GM19023 (cell line): ENCODE measurements around the gene HTRA3.

Experiments
- ATAC-seq: cut with Tn5 transposase; IDR thresholded peaks from one replicate; pipeline ENCODE4 v1.9.1; 2021; ENCODE audit warnings: mild to moderate bottlenecking, moderate library complexity; ENCODE audit not compliant: unreplicated experiment

HTRA3 gene

DNA sequence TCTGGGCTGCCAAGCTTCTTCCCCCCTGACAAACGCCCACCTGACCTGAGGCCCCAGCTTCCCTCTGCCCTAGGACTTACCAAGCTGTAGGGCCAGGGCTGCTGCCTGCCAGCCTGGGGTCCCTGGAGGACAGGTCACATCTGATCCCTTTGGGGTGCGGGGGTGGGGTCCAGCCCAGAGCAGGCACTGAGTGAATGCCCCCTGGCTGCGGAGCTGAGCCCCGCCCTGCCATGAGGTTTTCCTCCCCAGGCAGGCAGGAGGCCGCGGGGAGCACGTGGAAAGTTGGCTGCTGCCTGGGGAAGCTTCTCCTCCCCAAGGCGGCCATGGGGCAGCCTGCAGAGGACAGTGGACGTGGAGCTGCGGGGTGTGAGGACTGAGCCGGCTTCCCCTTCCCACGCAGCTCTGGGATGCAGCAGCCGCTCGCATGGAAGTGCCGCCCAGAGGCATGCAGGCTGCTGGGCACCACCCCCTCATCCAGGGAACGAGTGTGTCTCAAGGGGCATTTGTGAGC, 37.0 kb downstream of the HTRA3 start:
- no peak for ATAC-seq

DNA sequence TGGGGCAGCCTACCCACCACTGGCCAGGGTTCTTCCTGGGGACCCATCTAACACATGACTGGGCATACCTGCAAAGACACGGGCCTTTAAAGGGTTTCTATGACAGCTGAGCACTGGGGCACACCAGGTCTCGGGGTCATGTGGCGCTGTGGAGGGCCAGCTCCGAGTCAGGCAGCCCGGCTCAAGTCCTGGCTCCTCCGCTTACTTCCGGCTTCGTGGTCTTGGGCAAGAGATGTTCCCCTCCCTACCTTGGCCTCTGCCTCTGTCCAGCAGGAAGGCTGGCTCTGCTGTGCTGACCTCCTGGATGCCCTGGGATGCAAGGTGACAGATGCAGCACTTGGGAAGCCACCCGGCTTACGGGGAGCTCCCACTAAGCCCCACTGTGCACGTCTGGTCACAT, 37.6 kb downstream of the HTRA3 start:
- no peak for ATAC-seq

DNA sequence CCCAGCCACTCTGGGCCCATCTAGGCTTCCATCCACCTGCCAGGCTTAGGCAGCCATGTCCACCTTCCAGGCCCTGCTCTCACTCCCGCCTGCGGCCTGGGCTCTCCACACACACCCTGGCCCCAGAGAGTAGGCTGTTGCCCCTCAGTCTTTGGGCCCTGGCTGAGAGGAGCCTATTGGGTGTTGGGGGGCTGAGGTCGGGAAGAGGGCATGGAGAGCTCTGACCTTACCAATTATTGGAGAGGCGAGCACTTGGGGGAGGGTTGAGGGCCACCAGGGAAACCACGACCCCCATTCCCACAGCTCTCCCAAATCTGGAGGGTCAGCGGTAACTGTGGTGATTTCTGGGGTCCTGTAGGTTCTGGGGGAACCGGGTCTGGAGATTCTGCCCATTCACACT, 38.2 kb downstream of the HTRA3 start:
- no peak for ATAC-seq

DNA sequence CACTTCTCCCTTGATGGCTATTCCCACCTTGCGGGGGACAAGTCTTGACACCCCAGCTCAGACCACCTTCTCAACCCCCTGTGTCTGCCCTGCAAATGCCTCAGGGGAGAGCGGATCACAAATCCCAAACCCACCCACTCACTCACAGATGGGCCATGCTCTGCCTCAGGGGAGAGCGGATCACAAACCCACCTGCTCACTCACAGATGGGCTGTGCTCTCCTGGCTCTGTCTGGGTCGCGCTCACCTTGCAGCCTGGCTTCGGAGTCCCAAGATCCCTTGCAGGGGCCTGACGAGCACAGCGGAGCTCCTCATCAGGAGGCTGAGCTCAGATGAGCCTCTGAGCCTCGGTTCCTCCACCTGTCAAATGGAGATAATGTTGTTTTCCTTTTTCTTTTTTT, 38.6 kb downstream of the HTRA3 start:
- ATAC-seq, result no peak

DNA sequence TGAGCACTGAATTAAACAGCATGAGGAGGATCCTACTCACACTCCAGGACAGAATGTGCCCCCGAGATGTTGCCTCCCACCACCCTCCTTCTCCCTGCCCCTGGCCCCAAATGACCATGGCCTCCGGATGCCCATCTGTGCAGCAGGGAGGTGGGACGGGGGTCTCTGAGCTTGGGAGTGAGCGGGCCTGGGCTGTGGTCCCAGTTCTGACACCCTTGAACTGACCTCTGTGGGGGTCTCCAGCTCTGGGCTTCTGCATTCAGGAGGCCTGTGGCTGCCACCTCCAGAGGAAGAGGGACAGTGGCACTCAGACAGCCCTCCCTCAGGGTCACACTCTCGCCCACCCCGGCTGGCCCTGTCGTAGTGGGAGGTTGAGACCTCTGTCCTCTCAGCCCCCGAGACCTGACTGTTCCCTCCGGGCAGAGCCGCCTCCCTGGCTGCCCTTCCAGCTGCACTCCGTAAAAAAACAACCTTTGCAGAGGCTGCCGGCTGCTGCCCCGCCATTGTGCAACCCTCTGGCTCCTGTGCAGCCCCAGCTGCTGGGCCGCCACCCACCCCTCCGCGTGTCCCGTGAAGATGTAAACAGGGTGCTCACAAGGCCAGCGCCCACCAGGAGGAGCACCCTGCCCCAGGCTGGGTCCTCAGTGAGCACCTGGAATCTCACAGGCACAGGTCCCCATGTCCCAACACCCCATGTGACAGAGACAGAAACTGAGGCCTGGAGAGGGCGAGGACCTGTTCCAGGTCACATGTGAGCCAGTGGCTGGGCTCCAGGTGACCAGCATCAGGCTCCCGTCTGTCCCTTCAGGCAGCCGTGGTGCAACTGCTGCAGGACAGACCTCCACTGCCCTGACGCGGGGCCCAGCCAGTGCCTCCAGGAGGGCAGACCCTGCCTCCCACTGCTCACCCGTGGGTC, 39.6 kb downstream of the HTRA3 start:
- ATAC-seq, result no peak

DNA sequence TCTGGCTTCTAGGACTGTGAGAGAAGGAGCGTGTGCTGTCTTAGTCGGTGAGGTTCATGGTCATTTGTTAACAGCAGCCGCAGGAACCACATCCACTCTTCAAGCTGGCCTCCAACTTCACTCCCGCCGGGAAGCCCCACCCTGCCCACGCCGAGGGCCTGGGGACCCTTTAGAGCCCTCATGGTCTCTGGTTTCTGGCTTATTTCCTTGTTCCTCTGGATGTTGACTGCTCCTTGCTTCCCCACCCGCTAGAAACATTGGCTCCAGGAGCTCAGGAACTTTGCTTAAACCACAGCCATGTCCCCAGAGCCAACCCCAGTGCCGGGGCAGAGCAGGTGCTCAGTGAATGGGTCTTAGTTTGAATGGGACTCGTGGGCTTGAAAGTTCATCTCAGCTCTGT, 40.8 kb downstream of the HTRA3 start:
- ATAC-seq, result no peak

DNA sequence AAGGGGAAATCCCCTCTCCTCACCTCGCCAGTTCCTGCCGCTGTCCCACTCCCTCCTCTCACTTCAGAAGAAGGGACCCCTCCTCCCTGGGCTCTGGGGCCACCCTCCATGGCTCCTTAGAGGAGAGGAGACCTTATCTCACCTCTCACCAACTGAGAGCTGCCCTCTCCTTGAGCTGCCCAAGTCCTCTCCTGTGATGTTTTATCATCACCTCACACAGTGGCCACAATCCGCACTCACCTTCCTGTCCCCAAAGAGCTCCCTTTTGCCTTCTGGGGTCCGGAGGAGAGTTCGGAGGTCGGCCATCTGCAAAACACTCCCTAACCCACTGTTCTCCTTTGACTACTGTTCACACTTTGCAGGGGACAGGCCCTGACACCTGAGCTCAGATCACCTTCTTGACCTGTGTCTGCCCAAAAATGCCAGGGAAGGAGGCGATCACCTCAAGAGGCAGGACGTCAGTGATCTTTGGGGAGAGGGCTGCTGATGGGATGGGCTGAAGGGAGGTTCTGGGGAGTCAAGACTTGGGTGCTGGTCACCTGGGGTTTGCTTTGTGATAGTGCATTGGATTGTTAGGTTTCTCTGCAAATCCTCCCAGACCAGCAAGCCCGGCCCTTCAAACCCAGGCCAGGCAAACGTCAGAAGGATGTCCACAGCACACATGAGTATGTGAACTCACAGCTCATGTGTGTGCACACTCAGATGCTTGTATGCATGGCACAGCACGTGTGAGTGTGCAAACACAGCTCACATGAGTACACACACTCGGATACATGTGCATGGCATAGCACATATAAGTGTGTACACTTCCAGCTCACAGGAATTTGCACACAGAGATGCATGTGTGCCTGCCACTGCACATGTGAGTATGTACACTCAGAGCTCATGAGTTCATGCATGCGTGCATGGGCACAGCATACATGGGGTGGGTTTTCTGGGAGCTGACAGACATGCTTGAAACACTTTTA, 41.8 kb downstream of the HTRA3 start:
- no peak for ATAC-seq

DNA sequence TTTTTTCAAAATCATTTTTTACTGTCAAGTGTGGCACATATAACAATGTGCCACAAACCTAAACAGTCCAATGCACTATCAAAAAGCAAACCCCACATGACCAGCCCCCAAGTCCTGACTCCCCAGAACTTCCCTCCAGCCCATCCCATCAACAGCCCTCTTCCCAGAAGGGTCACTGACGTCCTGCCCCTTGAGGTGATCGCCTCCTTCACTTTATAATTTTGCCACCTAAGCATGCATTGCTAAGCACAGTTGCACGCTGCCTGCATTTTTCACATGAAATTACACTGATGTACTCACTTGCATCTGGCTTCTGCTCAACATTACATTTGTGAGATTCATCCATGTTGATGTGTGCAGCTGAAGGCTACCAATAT, 42.5 kb downstream of the HTRA3 start:
- no peak for ATAC-seq

DNA sequence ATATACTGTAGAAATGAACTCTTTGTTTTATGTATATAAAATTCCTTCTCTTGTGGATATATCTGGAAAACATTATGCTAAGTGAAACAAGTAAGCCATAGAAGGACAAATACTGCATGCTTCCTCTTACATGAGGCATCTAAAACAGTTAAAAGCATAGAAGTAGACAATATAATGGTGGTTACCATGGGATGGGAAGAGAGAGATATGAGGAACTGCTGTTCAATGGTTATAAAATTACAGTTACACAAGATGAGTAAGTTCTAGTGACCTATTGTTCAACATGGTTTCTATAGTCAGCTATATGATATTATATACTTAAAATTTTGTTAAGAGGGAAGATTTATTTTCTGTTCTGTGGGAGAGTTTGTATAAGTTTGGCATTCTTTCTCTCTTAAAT, 43.4 kb downstream of the HTRA3 start:
- no peak for ATAC-seq

DNA sequence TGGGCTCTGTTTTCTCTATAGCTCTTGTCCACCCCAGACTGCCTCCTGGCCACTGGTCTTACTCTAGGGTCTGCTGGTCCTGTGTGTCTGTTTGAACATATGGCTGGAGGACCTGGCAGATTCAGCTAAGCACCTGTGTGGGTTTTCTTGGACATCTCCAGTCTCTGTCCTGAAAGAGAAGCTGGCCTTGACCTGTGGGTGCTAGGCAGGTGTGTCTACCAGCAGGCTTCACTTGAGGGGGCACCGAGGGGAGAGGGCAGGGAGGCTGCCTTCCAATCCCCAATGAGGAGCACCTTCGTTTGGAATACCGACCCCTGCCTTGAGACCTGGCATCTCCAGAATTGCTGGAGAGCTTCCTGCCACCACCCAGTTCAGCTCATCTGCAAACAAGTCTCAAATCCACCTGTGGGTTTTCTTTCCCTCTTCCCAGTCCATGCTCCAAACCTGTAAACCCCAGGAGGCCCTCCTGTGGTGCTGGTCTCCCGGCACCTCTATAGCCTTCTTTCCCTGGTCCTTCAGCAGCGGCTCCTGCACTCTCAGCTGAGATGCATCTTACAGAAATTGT, 45.2 kb downstream of the HTRA3 start:
- no peak for ATAC-seq

DNA sequence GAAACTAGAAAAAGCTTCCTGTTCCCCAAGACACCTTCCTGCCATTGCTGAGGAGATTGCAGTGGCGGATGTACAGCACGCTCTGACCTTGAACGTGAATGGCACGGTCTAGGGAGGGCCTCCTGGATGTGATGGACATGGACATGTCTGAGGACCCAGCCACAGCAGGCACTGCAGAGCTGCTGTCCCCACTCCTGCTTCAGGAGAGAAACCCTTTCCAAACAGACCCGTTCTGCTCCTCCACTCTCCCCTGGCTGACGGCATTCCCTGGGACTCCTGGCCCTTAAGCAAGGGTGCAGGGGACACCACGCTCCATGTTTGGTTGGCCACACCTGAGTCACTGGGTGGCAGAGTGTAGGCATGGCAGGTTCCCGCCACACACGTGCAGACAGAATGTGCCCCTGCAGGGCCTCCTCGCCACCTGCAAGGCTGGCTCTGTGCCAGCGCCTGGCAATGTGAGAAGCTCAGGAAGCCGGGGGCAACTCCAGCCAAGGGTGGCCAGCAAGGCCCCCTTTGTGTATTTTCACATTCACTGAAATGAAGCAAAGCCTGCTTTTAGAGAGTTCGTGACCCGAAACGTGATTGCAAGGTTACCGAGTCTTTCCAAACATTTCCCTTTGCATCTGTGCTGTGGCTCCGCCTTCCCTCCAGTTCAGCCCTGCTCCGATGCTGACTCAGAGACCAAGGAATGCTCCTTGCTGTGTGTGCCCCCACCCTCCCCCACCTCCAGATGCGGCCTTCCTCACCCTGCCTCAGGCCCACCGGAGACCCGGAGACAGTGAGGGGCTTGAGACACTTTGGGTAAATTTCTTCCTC, 46.1 kb downstream of the HTRA3 start:
- no peak for ATAC-seq

DNA sequence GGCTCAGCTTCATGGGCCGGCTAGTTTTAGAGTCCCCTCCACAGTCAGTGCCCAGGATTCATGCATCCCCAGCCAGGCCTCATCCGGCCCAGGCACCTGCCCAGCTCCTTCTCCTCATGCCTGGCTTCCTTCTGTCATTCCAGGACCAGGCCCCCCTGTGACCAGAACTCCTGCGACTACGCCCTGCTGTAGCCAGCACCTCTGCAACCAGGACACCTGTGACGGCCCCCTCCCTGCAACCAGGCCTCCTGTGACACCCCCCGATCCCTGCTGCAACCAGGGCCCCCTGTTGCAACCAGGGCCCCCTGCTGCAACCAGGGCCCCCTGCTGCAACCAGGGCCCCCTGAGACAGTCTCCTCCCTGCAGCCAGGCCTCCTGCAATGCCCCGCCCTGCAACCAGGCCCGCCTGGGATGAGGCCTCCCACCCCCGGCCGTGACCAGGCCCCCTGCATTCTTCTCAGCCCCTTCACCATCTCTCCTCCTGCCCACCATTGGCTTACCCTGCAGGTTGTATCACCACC, 46.8 kb downstream of the HTRA3 start:
- ATAC-seq, result no peak

DNA sequence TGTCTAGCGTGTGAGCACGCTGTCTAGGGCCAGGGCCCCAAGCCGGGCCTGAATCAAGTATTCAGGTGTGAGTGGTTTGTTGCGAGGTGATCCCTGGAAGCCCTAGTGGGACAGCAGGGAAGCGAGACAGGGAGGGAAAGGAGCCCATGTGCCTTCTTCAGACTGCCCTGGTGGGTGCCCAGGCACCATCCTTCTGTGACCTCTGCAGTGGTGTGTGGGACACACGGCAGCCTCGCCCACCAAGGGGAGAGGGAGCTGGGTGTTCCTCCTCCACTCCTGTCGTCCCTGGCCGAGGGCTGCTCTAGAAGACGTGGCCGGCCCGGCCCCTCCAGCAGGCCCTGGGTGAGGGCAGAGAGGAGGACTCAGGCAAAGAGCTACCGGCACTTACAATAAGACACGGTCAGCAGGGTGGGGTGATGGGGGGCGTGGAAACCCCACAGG, 47.4 kb downstream of the HTRA3 start:
- ATAC-seq, result no peak

DNA sequence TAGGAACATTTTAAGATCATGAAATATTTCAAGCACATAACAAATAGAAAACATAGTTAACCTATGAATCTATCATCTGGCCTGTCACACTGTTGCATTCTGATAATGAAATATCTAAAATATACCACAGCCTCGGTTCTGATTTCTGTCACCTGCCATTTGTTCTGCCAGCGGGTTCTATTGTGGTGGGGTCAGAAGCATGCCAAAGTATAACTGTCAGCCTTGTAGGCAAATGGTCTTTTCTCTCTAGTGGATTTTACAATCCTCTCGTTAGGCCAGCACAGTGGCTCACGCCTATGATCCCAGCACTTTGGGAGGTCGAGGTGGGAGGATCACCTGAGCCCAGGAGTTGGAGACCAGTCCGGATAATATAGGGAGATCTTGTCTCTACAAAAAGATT, 47.9 kb downstream of the HTRA3 start:
- ATAC-seq, result no peak

DNA sequence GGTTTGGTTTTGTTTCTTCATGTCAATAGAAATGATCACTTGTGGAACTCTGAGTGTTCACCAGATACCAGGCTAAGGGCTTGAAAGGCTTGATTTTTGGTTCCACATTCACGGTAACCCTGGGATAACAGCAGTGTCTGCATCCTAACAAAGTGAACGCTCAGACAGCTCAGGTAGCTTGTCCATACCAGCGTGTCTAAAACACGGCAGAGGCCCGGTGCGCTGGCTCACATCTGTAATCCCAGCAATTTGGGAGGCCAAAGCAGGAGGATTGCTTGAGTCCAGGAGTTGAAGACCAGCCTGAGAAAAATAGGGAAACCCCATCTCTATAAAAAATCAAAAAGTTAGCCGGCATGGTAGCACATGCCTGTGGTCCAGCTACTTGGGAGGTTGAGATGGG, 49.0 kb downstream of the HTRA3 start:
- ATAC-seq, result no peak

DNA sequence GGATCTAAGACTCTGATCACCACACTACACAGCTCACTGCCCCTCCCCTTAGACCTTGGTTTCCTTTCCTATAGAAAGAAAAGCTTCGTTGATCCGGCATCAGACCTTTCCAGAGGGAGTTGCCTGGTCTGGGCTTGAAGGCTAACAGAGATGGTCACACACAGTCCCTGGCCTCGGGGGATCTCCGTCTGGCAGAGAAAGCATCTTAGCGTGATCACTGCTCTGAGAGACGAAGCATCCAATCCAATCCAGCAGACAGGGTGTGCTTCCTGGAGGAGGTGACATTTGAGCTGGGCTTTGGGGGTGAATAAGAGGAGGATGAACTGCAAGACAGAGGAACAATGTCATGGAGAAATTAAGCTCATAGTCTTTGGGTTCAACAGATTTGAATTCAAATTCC, 49.5 kb downstream of the HTRA3 start:
- no peak for ATAC-seq

DNA sequence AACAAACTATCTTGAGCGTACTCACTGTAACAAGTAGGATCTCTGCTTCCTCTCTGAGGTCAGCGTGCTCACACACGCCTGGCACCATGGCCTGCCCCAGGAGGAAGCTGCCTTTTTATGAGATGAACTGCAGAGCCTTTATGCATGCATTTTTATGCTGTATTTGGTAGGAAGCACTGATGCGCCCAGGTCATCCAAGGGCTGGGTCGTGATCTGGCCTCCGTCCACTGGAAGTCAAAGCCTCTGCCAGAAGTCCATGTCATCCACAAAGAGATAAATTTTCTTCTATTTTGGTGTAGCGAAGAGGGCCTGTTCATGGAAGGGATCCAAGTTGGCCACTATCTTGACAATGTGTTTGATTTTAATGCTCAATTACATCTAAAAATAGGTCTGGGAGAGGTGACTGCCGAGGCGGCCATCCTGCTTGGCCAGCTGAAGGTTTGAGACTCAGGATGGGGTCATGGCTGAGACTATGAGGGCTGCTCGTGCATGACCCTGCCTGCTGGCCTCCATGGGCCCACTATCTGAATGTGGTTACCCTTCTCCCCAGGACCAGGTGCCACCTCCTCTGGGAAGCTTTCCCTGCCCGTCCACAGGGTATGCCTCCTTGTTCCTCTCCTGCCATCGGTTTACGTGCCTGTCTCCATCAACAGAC, 50.3 kb downstream of the HTRA3 start:
- no peak for ATAC-seq

DNA sequence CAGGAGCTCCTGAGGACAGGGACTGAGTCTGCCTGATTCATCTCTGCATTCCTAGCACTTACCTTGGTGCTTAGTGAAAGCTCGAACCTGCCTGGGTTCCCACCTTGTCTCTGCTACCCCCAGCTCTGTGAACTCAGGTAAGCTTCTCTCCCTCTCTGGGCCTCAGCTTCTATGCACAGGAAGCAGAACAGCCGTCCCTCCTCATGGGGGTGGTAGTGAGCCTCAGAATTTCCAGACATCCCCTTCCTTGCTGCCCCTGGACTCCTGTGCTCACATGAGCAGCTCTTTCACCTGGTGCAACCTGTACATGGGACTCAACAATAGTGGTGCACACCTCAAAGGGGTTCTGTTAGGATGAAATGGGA, 50.8 kb downstream of the HTRA3 start:
- ATAC-seq, result no peak

DNA sequence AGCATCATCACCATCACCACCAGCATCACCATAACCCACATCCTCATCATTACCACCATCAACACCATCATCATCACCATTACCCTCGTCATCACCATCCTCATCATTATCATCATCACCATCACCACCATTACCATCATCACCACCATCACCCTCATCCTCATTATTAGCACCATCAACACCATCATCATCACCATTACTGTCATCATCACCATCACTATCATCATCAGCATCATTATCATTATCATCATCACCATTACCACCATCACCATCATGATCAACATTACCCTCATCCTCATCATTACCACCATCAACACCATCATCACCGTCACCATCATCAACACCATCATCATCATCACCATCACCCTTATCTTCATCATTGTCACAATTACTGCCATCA, 51.7 kb downstream of the HTRA3 start:
- ATAC-seq, result no peak

DNA sequence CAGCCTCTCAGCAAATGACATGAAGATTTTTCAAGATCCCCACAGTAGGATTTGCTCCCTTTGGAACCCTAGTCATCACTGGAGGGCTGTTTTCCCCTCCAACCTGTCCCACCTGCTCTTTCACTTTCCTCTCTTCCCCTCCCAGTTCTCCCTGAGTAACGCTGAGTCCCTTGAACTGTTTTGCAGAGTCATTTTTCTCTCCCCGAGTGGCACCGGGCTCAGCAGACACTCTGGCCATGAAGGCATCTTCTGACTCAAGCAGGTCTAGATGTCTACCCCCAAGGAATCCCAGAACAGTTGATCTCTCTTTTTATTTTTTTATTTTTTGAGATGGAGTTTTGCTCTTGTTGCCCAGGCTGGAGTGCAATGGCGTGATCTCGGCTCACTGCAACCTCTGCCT, 52.2 kb downstream of the HTRA3 start:
- ATAC-seq, result no peak
